Astrocyte of the cerebellum (primary cell): Measurements from ENCODE around the gene PRKCA.

Source experiments
- DNase-seq: peaks from one replicate; pipeline ENCODE4 v3.0.0-alpha.2; 2011; ENCODE audit warnings: low read depth
- H3K4me3 ChIP-seq: 2 replicates; pipeline ENCODE4 v1.5.1; 2011; ENCODE audit warnings: mild to moderate bottlenecking, low read depth, low read length, moderate library complexity
- in situ Hi-C: cut with HindIII; loops from 2 replicates; pipeline ENCODE4 v1.10.0; 2017; ENCODE audit warnings: low sequenced_read_pairs
- TF ChIP-seq, protein P1 (sequence below): IDR thresholded peaks from 2 replicates; pipeline ENCODE4 v1.5.1; 2012; ENCODE audit warnings: low read length, low read depth, moderate library complexity, mild to moderate bottlenecking; ENCODE audit errors: missing control alignments

PRKCA gene

DNA sequence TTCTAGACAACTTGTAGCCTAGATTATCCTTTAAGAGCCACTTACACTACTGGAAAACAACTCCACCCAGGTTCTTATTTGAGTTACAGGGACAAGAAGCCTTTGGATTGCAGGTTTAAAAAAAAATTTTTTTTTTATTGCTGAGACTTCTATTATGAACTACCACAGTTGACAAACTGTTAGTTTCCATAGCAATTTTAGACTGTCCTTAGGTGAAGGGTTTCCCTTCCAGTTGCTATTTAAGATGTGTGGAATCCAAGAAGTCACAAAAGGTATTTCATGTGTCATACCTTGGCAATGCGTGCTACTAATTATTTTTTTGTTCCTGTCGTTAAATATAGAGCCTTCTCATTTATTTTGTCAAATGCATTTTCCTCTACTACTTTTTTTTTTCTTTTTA lies 253.2 kb downstream of the PRKCA start:
- H3K4me3 ChIP-seq: no peak overlapping the region
- TF ChIP-seq, protein P1, sequence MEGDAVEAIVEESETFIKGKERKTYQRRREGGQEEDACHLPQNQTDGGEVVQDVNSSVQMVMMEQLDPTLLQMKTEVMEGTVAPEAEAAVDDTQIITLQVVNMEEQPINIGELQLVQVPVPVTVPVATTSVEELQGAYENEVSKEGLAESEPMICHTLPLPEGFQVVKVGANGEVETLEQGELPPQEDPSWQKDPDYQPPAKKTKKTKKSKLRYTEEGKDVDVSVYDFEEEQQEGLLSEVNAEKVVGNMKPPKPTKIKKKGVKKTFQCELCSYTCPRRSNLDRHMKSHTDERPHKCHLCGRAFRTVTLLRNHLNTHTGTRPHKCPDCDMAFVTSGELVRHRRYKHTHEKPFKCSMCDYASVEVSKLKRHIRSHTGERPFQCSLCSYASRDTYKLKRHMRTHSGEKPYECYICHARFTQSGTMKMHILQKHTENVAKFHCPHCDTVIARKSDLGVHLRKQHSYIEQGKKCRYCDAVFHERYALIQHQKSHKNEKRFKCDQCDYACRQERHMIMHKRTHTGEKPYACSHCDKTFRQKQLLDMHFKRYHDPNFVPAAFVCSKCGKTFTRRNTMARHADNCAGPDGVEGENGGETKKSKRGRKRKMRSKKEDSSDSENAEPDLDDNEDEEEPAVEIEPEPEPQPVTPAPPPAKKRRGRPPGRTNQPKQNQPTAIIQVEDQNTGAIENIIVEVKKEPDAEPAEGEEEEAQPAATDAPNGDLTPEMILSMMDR: no peak
- no peak for DNase-seq
- in situ Hi-C loops: no loop called here

GRCh38 chr17:66557200-66557599 lies 254.8 kb downstream of the PRKCA start:
- in situ Hi-C loops: no loop called here
- TF ChIP-seq, protein P1: no peak
- no peak overlapping the region for H3K4me3 ChIP-seq
- DNase-seq: no peak

DNA sequence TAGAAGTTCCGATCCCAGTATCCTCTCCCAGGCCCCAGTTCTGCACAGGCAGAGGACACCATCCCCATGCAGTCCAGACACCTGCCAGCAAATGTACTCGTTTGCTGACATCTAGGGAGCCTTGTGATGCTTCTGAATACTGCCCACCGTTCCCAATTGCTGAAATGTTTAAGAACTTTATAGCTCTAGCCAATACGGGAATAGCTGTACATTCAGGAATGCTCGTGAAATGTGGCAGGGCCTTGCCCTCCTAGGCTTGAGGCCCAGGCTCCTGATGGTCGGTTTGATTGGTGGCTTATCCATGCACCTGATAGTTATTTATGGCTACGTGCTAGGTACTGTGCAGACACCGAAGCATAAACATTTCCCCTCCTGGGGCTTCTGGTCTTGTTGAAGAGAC lies 255.5 kb downstream of the PRKCA start:
- in situ Hi-C loops: no loop called here
- no peak for DNase-seq
- H3K4me3 ChIP-seq: no peak overlapping the region
- TF ChIP-seq, protein P1: no peak

DNA sequence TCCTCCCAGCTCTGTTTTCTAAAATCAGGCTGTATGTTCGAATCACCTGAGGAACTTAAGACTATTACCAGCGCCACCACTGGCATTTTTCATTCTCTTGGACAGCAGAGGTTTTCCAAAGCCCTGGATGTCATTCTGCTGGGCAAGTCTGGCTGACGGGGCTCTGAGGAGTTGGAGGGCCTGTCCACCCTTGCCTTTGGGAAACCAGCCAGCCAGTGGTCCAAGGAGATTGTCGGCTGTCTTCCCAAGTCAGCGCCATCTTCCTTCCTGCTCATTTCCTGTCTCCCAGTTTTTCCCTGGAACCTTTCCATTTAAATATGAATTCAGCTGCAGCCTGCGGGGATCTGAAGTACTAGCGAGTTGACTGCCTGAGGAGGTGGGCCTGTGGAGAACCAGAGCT lies 258.3 kb downstream of the PRKCA start:
- no peak for DNase-seq
- H3K4me3 ChIP-seq: no peak overlapping the region
- in situ Hi-C loops: no loop called here
- TF ChIP-seq, protein P1: no peak

DNA sequence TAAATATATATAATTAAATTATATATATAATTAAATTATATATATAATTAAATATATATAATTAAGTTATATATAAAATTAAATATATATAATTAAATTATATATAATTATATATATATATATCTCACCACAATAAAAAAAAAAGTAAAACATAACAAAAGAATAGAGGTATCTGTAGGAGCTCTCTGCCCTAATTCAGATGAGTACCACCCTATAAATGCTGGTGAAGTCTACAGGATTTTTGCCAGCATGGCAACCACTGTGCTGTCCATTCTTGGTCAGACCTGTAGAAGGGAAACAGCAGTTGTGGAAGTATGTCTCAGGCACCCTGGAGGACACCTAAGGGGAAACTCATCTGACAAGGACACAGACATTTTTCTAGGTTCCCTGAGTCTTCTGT lies 259.7 kb downstream of the PRKCA start:
- H3K4me3 ChIP-seq: no peak overlapping the region
- no peak for DNase-seq
- TF ChIP-seq, protein P1: no peak
- in situ Hi-C loops: no loop called here

DNA sequence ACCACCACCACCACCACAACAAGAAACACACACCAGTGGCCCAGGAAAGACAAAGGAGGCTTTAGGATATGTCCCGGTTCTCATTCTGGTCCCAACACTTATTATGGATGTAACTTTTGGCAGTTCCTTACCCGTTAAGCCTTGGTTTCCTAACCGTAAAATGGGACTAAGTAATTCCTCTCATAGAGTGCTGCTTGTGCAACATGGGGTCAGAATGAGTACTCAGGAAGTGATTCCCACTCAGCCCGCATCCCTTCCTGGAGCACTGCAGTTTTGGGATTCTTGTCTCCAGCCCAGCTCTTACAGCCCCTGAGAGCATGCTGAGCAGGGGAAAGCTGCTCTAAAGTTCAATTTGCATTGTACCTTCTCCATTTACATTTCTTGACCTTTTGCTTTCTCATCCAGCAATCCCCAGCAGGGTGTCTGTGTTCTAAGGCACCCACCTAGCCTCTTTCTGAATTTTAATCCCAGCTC lies 262.6 kb downstream of the PRKCA start:
- H3K4me3 ChIP-seq: no peak overlapping the region
- TF ChIP-seq, protein P1: no peak
- DNase-seq: peak; percentile 51
- in situ Hi-C loops: no loop called here
